Skin of body (tissue), 2 donors: ENCODE results near the gene DOCK3. TPM values are rescaled to one million over a fixed set of nuclear protein-coding genes. Genes with fewer than 3 reads are reported as not detected.

Experiments
- DNase-seq: peaks from one replicate; lab custom pipeline; 2025; lab: John Stamatoyannopoulos, UW
- total RNA-seq: library from RNA; depleted of rRNA; stranded (reverse); fragments of >200 nt; gene quantifications from one replicate; pipeline ENCODE4 v1.2.3, GENCODE V29; 2014

The DOCK3 gene
- total RNA-seq: 0.89 TPM

- DNase-seq: peak; percentile 26
Observed at GRCh38 chr3:50674349-50675178, at the start of gene DOCK3. Gene DOCK3, plus strand, starts transcription at chr3:50674927. Its CDS starts 337 bp downstream, at chr3:50675264.

- no peak for DNase-seq
Observed at GRCh38 chr3:50625231-50626182, 49.2 kb upstream of the DOCK3 start.

- no peak for DNase-seq
Observed at GRCh38 chr3:50626401-50626800, 48.3 kb upstream of the DOCK3 start.

- DNase-seq: no peak
Observed at GRCh38 chr3:50627407-50628051, 47.2 kb upstream of the DOCK3 start.

DNA sequence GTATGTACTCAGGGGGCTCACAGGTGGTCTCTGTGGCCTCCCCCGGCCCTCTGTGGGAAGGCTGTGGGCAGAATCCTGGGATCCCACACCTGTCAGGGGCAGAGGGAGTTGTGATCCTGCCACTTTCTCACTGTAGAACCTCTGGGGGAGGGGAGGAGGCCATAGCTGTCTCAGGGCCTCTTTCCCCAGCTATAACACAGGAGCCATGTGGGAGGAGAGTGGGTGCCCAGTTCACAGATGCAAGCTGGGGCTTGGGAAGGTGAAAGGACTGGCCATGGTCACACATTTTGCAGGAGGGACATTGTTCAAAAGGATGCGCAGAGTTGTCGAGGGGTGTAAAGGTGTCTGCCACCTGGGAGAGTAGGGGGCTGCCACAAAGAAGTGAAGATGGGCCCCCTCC, 46.1 kb upstream of the DOCK3 start:
- no peak for DNase-seq

- DNase-seq: no peak
Observed at GRCh38 chr3:50630394-50630793, 44.3 kb upstream of the DOCK3 start.

GRCh38 chr3:50630877-50631276, 43.9 kb upstream of the DOCK3 start:
- peak; percentile 22 for DNase-seq

DNA sequence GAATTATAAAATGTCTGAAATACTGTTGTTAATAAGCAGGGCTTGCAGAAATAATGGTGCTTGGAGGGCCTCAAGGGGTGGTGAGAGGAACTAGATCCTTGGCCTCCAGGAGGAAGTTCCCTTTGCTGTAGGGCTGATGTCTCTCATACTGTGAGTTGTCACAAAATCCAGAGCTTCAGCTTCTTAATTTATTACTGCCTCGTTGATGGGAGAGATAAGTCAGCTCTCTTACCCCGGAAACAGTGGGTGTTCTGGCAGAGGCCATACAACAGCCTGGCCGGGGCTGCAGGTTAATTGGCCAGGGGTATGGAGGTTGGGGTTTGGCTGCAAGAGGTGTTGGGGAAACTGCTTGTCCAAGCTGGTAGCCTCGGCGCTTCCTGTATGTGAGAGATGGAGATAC, 42.3 kb upstream of the DOCK3 start:
- no peak for DNase-seq

DNA sequence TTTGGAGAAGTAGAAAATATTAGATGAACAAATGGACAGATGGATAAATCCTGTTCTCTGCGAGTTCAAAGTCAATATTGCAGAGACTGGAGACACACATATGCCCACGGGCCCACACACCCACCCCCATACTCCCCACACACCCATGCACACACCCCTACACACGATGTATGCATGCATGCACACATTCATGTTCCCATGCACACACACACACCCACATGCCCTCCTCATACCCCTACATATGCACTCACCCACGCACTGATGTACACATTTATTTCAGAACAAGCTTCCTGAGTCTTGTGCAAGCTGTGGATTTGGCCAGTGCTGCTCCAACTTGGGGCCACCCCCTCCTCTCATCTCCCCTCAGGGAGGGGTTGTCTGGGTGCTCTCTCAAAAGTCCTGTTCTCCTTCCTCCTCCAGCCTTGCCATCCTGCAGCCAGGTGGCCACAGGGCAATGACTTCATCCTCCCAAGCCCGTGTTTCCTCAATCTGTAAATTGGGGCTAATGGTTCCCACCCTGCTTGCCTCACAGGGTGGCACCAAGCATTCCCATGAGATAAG, 41.4 kb upstream of the DOCK3 start:
- DNase-seq: no peak

DNA sequence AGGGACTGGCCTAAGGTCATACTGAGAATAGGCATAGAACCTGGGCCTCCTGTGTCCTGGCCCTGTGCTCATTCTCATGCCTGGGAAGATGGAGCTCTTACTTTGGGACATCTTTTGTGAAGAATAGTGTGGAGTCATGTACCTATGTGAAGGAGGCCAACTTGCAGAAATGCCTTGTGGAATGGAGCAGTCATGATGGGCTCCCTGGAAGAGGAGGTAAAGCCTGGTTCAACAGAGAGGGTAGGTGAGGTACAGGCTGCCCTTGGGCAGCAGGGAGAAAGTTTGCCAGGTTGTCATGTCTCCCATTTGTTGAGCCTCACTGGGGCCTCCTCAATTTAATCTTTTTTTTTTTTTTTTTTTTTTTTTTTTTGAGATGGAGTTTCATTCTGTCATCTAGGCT, 39.7 kb upstream of the DOCK3 start:
- DNase-seq: no peak

- DNase-seq: no peak
Observed at GRCh38 chr3:50637011-50637410, 37.7 kb upstream of the DOCK3 start.

DNA sequence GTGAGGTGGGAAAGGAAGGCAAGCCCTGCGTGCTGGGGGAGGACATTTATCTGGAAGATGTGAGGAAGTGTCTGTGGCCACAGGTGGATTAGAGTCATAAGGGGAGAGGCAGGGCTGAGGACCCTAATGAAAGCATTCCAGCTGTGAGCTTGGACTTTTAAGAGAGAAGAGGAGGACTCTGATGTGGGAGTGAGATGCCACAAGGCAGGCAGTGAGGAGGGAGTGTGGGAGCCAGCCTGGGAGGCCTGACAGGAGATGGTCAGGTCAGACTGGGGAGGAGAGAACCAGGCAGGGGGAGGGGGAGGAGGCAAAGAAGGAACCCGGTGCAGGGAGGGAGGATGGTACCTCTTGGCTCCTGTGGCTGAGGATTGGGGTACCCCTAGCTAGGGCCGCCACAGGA, 36.8 kb upstream of the DOCK3 start:
- DNase-seq: no peak

- DNase-seq: no peak
Observed at GRCh38 chr3:50639055-50639494, 35.7 kb upstream of the DOCK3 start.

GRCh38 chr3:50642382-50642781, 32.3 kb upstream of the DOCK3 start:
- no peak for DNase-seq

- DNase-seq: peak; percentile 39
Observed at GRCh38 chr3:50644561-50644960, 30.2 kb upstream of the DOCK3 start.

- DNase-seq: no peak
Observed at GRCh38 chr3:50645378-50645777, 29.3 kb upstream of the DOCK3 start.

GRCh38 chr3:50648313-50648712, 26.4 kb upstream of the DOCK3 start:
- no peak for DNase-seq

- no peak for DNase-seq
Observed at GRCh38 chr3:50648944-50649343, 25.8 kb upstream of the DOCK3 start.

GRCh38 chr3:50649451-50649931, 25.2 kb upstream of the DOCK3 start:
- DNase-seq: no peak

GRCh38 chr3:50650018-50650417, 24.7 kb upstream of the DOCK3 start:
- DNase-seq: no peak

DNA sequence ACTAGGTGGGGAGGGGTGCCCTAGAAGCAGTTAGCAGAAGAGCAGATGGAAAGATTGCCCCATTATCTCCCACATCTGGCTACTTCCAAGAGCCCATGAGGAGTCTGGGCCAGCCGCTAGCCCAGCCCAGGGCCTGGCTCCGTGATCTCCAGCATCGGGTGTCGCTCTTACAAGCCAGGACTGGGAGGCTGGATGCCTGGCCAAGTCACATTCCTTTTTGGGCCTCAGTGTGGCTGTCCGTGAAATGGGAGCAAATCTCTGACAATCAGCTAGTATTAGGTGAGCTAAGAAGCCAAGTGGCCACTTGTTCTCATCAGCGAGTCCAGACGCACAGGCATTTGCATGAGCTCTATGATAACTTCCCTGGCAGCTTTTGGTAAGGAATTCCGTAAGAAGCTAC, 23.3 kb upstream of the DOCK3 start:
- no peak for DNase-seq
